Neural cell (in vitro differentiated cells): Measurements from ENCODE around the gene ATP2B2.

Source experiments
- EZH2 ChIP-seq: fragments of 200-600, 300-800 bp; shearing (Covaris generic), sonication (generic); IDR thresholded peaks from 2 replicates; pipeline ENCODE4 v1.6.1; 2014; ENCODE audit warnings: antibody characterized with exemption, low read length, borderline replicate concordance, mild to moderate bottlenecking; ENCODE audit not compliant: insufficient read depth, poor library complexity, severe bottlenecking
- TAF1 ChIP-seq: IDR thresholded peaks from 2 replicates; pipeline ENCODE4 v1.6.1; 2012; ENCODE audit warnings: low read depth

GRCh38 chr3:10551139-10551538 lies 45.8 kb upstream of the ATP2B2 start:
- TF ChIP-seq TAF1 (no peak), EZH2 (no peak)
